ENCODE measurements around the gene GPC6.

The GPC6 gene

GRCh38 chr13:93771227-93771626 is 544.6 kb downstream of the GPC6 start:
- Histone ChIP-seq H3K27ac (ENCODE audit: low read depth, low read length) (no peak overlapping the region), H3K4me3 (ENCODE audit: low read depth in 1 of 2, low read length in 2 of 2) (no peak overlapping the region), H3K27me3 (ENCODE audit: control insufficient read depth in 1 of 2, insufficient read depth in 2 of 2, low read length in 2 of 2) (no peaks in the 10 kb centered on the region), H3K9ac (ENCODE audit: low read depth in 1 of 2, low read length in 2 of 2) (no peak overlapping the region), H3K36me3 (ENCODE audit: control insufficient read depth in 1 of 2, insufficient read depth in 2 of 2, low read length in 2 of 2) (no peaks in the 10 kb centered on the region), H3K9me3 (ENCODE audit: control insufficient read depth in 1 of 2, low read length in 2 of 2) (no peaks in the 10 kb centered on the region), H3K4me1 (ENCODE audit: control insufficient read depth in 1 of 2, insufficient read depth in 2 of 2, low read length in 2 of 2) (no peaks in the 10 kb centered on the region)

GRCh38 chr13:93771782-93772181 is 545.2 kb downstream of the GPC6 start:
- no peaks in the 10 kb centered on the region for H3K36me3 ChIP-seq (ENCODE audit: control insufficient read depth in 1 of 2, insufficient read depth in 2 of 2, low read length in 2 of 2)
- no peaks in the 10 kb centered on the region for H3K9me3 ChIP-seq (ENCODE audit: control insufficient read depth in 1 of 2, low read length in 2 of 2)
- H3K4me3 ChIP-seq (ENCODE audit: low read depth in 1 of 2, low read length in 2 of 2) = no peak overlapping the region

GRCh38 chr13:93774506-93774905 is 547.9 kb downstream of the GPC6 start:
- H3K27ac ChIP-seq (ENCODE audit: low read depth, low read length) = no peak overlapping the region
- H3K36me3 ChIP-seq (ENCODE audit: control insufficient read depth in 1 of 2, insufficient read depth in 2 of 2, low read length in 2 of 2) = no peaks in the 10 kb centered on the region
- H3K9ac ChIP-seq (ENCODE audit: low read depth in 1 of 2, low read length in 2 of 2) = no peak overlapping the region
- no peaks in the 10 kb centered on the region for H3K4me1 ChIP-seq (ENCODE audit: control insufficient read depth in 1 of 2, insufficient read depth in 2 of 2, low read length in 2 of 2)
- no peak overlapping the region for H3K4me3 ChIP-seq (ENCODE audit: low read depth in 1 of 2, low read length in 2 of 2)
- no peaks in the 10 kb centered on the region for H3K27me3 ChIP-seq (ENCODE audit: control insufficient read depth in 1 of 2, insufficient read depth in 2 of 2, low read length in 2 of 2)
- H3K9me3 ChIP-seq (ENCODE audit: control insufficient read depth in 1 of 2, low read length in 2 of 2) = no peaks in the 10 kb centered on the region

More at GRCh38 chr13:93771782-93772181, 545.2 kb downstream of the GPC6 start:
- Histone ChIP-seq H3K4me1 (ENCODE audit: control insufficient read depth in 1 of 2, insufficient read depth in 2 of 2, low read length in 2 of 2) (no peaks in the 10 kb centered on the region), H3K27ac (ENCODE audit: low read depth, low read length) (no peak overlapping the region), H3K9ac (ENCODE audit: low read depth in 1 of 2, low read length in 2 of 2) (no peak overlapping the region), H3K27me3 (ENCODE audit: control insufficient read depth in 1 of 2, insufficient read depth in 2 of 2, low read length in 2 of 2) (no peaks in the 10 kb centered on the region)

GRCh38 chr13:93775027-93775426 is 548.4 kb downstream of the GPC6 start:
- H3K9ac ChIP-seq (ENCODE audit: low read depth in 1 of 2, low read length in 2 of 2) = no peak overlapping the region
- no peaks in the 10 kb centered on the region for H3K9me3 ChIP-seq (ENCODE audit: control insufficient read depth in 1 of 2, low read length in 2 of 2)
- no peaks in the 10 kb centered on the region for H3K4me1 ChIP-seq (ENCODE audit: control insufficient read depth in 1 of 2, insufficient read depth in 2 of 2, low read length in 2 of 2)
- H3K36me3 ChIP-seq (ENCODE audit: control insufficient read depth in 1 of 2, insufficient read depth in 2 of 2, low read length in 2 of 2) = no peaks in the 10 kb centered on the region
- H3K27me3 ChIP-seq (ENCODE audit: control insufficient read depth in 1 of 2, insufficient read depth in 2 of 2, low read length in 2 of 2) = no peaks in the 10 kb centered on the region
- no peak overlapping the region for H3K27ac ChIP-seq (ENCODE audit: low read depth, low read length)
- no peak overlapping the region for H3K4me3 ChIP-seq (ENCODE audit: low read depth in 1 of 2, low read length in 2 of 2)

- no peaks in the 10 kb centered on the region for H3K36me3 ChIP-seq (ENCODE audit: control insufficient read depth in 1 of 2, insufficient read depth in 2 of 2, low read length in 2 of 2)
- H3K9ac ChIP-seq (ENCODE audit: low read depth in 1 of 2, low read length in 2 of 2) = no peak overlapping the region
- no peak overlapping the region for H3K27ac ChIP-seq (ENCODE audit: low read depth, low read length)
Measured at GRCh38 chr13:93775507-93776108, 549.0 kb downstream of the GPC6 start.

GRCh38 chr13:93776936-93777335 is 550.3 kb downstream of the GPC6 start:
- no peaks in the 10 kb centered on the region for H3K36me3 ChIP-seq (ENCODE audit: control insufficient read depth in 1 of 2, insufficient read depth in 2 of 2, low read length in 2 of 2)
- H3K9me3 ChIP-seq (ENCODE audit: control insufficient read depth in 1 of 2, low read length in 2 of 2) = no peaks in the 10 kb centered on the region
- H3K4me3 ChIP-seq (ENCODE audit: low read depth in 1 of 2, low read length in 2 of 2) = no peak overlapping the region
- no peak overlapping the region for H3K9ac ChIP-seq (ENCODE audit: low read depth in 1 of 2, low read length in 2 of 2)
- no peak overlapping the region for H3K27ac ChIP-seq (ENCODE audit: low read depth, low read length)
- H3K4me1 ChIP-seq (ENCODE audit: control insufficient read depth in 1 of 2, insufficient read depth in 2 of 2, low read length in 2 of 2) = no peaks in the 10 kb centered on the region
- no peaks in the 10 kb centered on the region for H3K27me3 ChIP-seq (ENCODE audit: control insufficient read depth in 1 of 2, insufficient read depth in 2 of 2, low read length in 2 of 2)

More at GRCh38 chr13:93775507-93776108, 549.0 kb downstream of the GPC6 start:
- no peaks in the 10 kb centered on the region for H3K4me1 ChIP-seq (ENCODE audit: control insufficient read depth in 1 of 2, insufficient read depth in 2 of 2, low read length in 2 of 2)
- H3K4me3 ChIP-seq (ENCODE audit: low read depth in 1 of 2, low read length in 2 of 2) = no peak overlapping the region
- no peaks in the 10 kb centered on the region for H3K9me3 ChIP-seq (ENCODE audit: control insufficient read depth in 1 of 2, low read length in 2 of 2)
- H3K27me3 ChIP-seq (ENCODE audit: control insufficient read depth in 1 of 2, insufficient read depth in 2 of 2, low read length in 2 of 2) = no peaks in the 10 kb centered on the region

GRCh38 chr13:93777504-93777903 is 550.9 kb downstream of the GPC6 start:
- Histone ChIP-seq H3K9me3 (ENCODE audit: control insufficient read depth in 1 of 2, low read length in 2 of 2) (no peaks in the 10 kb centered on the region), H3K36me3 (ENCODE audit: control insufficient read depth in 1 of 2, insufficient read depth in 2 of 2, low read length in 2 of 2) (no peaks in the 10 kb centered on the region), H3K27ac (ENCODE audit: low read depth, low read length) (no peak overlapping the region), H3K27me3 (ENCODE audit: control insufficient read depth in 1 of 2, insufficient read depth in 2 of 2, low read length in 2 of 2) (no peaks in the 10 kb centered on the region), H3K4me1 (ENCODE audit: control insufficient read depth in 1 of 2, insufficient read depth in 2 of 2, low read length in 2 of 2) (no peaks in the 10 kb centered on the region), H3K9ac (ENCODE audit: low read depth in 1 of 2, low read length in 2 of 2) (no peak overlapping the region), H3K4me3 (ENCODE audit: low read depth in 1 of 2, low read length in 2 of 2) (no peak overlapping the region)

GRCh38 chr13:93778548-93778947 is 551.9 kb downstream of the GPC6 start:
- H3K4me1 ChIP-seq (ENCODE audit: control insufficient read depth in 1 of 2, insufficient read depth in 2 of 2, low read length in 2 of 2) = no peaks in the 10 kb centered on the region
- no peaks in the 10 kb centered on the region for H3K9me3 ChIP-seq (ENCODE audit: control insufficient read depth in 1 of 2, low read length in 2 of 2)

GRCh38 chr13:93784191-93784590 is 557.6 kb downstream of the GPC6 start:
- Histone ChIP-seq H3K27me3 (ENCODE audit: control insufficient read depth in 1 of 2, insufficient read depth in 2 of 2, low read length in 2 of 2) (no peaks in the 10 kb centered on the region), H3K4me1 (ENCODE audit: control insufficient read depth in 1 of 2, insufficient read depth in 2 of 2, low read length in 2 of 2) (no peaks in the 10 kb centered on the region), H3K27ac (ENCODE audit: low read depth, low read length) (no peak overlapping the region), H3K9me3 (ENCODE audit: control insufficient read depth in 1 of 2, low read length in 2 of 2) (no peaks in the 10 kb centered on the region), H3K36me3 (ENCODE audit: control insufficient read depth in 1 of 2, insufficient read depth in 2 of 2, low read length in 2 of 2) (no peaks in the 10 kb centered on the region), H3K4me3 (ENCODE audit: low read depth in 1 of 2, low read length in 2 of 2) (no peak overlapping the region), H3K9ac (ENCODE audit: low read depth in 1 of 2, low read length in 2 of 2) (no peak overlapping the region)

More at GRCh38 chr13:93778548-93778947, 551.9 kb downstream of the GPC6 start:
- Histone ChIP-seq H3K4me3 (ENCODE audit: low read depth in 1 of 2, low read length in 2 of 2) (no peak overlapping the region), H3K27me3 (ENCODE audit: control insufficient read depth in 1 of 2, insufficient read depth in 2 of 2, low read length in 2 of 2) (no peaks in the 10 kb centered on the region), H3K36me3 (ENCODE audit: control insufficient read depth in 1 of 2, insufficient read depth in 2 of 2, low read length in 2 of 2) (no peaks in the 10 kb centered on the region), H3K9ac (ENCODE audit: low read depth in 1 of 2, low read length in 2 of 2) (no peak overlapping the region), H3K27ac (ENCODE audit: low read depth, low read length) (no peak overlapping the region)

GRCh38 chr13:93786846-93787489 is 560.4 kb downstream of the GPC6 start:
- no peaks in the 10 kb centered on the region for H3K36me3 ChIP-seq (ENCODE audit: control insufficient read depth in 1 of 2, insufficient read depth in 2 of 2, low read length in 2 of 2)
- H3K9ac ChIP-seq (ENCODE audit: low read depth in 1 of 2, low read length in 2 of 2) = no peak overlapping the region
- H3K4me3 ChIP-seq (ENCODE audit: low read depth in 1 of 2, low read length in 2 of 2) = no peak overlapping the region
- no peaks in the 10 kb centered on the region for H3K9me3 ChIP-seq (ENCODE audit: control insufficient read depth in 1 of 2, low read length in 2 of 2)
- no peak overlapping the region for H3K27ac ChIP-seq (ENCODE audit: low read depth, low read length)
- no peaks in the 10 kb centered on the region for H3K4me1 ChIP-seq (ENCODE audit: control insufficient read depth in 1 of 2, insufficient read depth in 2 of 2, low read length in 2 of 2)
- H3K27me3 ChIP-seq (ENCODE audit: control insufficient read depth in 1 of 2, insufficient read depth in 2 of 2, low read length in 2 of 2) = no peaks in the 10 kb centered on the region

Data from duodenal mucosa (tissue), 2 donors.